GM10847 (cell line): ENCODE data around the gene QRFPR.

Source experiments
- POLR2A ChIP-seq: IDR thresholded peaks from 2 replicates; pipeline ENCODE4 v1.6.1; 2011; ENCODE audit not compliant: insufficient read length; ENCODE audit errors: extremely low read depth

QRFPR gene

GRCh38 chr4:121304893-121305292 lies 75.9 kb downstream of the QRFPR start:
- no peak for TF ChIP-seq POLR2A

- no peak for TF ChIP-seq POLR2A
These were observed 81.5 kb downstream of the QRFPR start for GRCh38 chr4:121299367-121299766.

- TF ChIP-seq POLR2A = no peak
These were observed 97.5 kb downstream of the QRFPR start for GRCh38 chr4:121283319-121283718.

GRCh38 chr4:121280425-121280824 lies 100.4 kb downstream of the QRFPR start:
- no peak for TF ChIP-seq POLR2A

- TF ChIP-seq POLR2A = no peak
These were observed 101.9 kb downstream of the QRFPR start for GRCh38 chr4:121278811-121279368.
